Smooth muscle cell (in vitro differentiated cells): ENCODE results near the gene EHMT2. TPM values are rescaled to one million over a fixed set of nuclear protein-coding genes. Genes with fewer than 3 reads are reported as not detected.

Source experiments
- DNase-seq: peaks from one replicate; lab custom pipeline; 2025; ENCODE audit not compliant: unreplicated experiment; lab: John Stamatoyannopoulos, UW
- H2AFZ ChIP-seq: fragments of 200-600 bp; sonication (generic); 2 replicates; pipeline ENCODE4 v1.6.0; 2016; ENCODE audit warnings: antibody characterized with exemption, low read depth, mild to moderate bottlenecking
- H3F3A ChIP-seq: fragments of 200-600 bp; sonication (generic); 2 replicates; pipeline ENCODE4 v1.6.0; 2017; ENCODE audit warnings: antibody characterized with exemption, low read depth
- H3K27ac ChIP-seq: fragments of 200-600 bp; sonication (generic); 2 replicates; pipeline ENCODE4 v1.5.1; 2016; ENCODE audit warnings: low read depth, mild to moderate bottlenecking
- H3K27me3 ChIP-seq: fragments of 200-600 bp; sonication (generic); 2 replicates; pipeline ENCODE4 v1.6.1; 2016; ENCODE audit warnings: low read depth, mild to moderate bottlenecking
- H3K36me3 ChIP-seq: fragments of 200-600 bp; sonication (generic); 2 replicates; pipeline ENCODE4 v1.5.1; 2016; ENCODE audit warnings: low read depth
- H3K4me1 ChIP-seq: fragments of 200-600 bp; sonication (generic); 2 replicates; pipeline ENCODE4 v1.5.1; 2016; ENCODE audit warnings: low read depth
- H3K4me2 ChIP-seq: fragments of 200-600 bp; sonication (generic); 2 replicates; pipeline ENCODE4 v1.6.0; 2016; ENCODE audit warnings: mild to moderate bottlenecking
- H3K4me3 ChIP-seq: fragments of 200-600 bp; sonication (generic); 2 replicates; pipeline ENCODE4 v1.5.1; 2016; ENCODE audit warnings: mild to moderate bottlenecking
- H3K79me2 ChIP-seq: fragments of 200-600 bp; sonication (generic); 2 replicates; pipeline ENCODE4 v1.6.0; 2016; ENCODE audit warnings: low read depth, mild to moderate bottlenecking
- H3K9ac ChIP-seq: fragments of 200-600 bp; sonication (generic); 2 replicates; pipeline ENCODE4 v1.6.0; 2016; ENCODE audit warnings: low read depth
- H3K9me3 ChIP-seq: fragments of 200-600 bp; sonication (generic); replicated peaks from 2 replicates; pipeline ENCODE4 v1.5.1; 2016; ENCODE audit warnings: low read depth
- H4K20me1 ChIP-seq: fragments of 200-600 bp; sonication (generic); 2 replicates; pipeline ENCODE4 v1.6.0; 2016; ENCODE audit warnings: low read depth
- CTCF ChIP-seq: fragments of 200-600 bp; sonication (generic); IDR thresholded peaks from 2 replicates; pipeline ENCODE4 v1.5.1; 2017; ENCODE audit warnings: borderline replicate concordance, mild to moderate bottlenecking, antibody characterized with exemption; ENCODE audit not compliant: insufficient read depth, poor library complexity, severe bottlenecking
- WGBS: methylation state at CpG from one replicate; pipeline ENCODE4 v1.1.7; 2016; ENCODE audit warnings: low lambda C conversion rate; 5-methylcytosine and 5-hydroxymethylcytosine counted together
- polyA plus RNA-seq: library from polyadenylated mRNA; unstranded; fragments of >200 nt; fragmentation: Nextera tagmentation; extraction: Ambion mirVana; gene quantifications from 2 replicates; pipeline ENCODE4 v1.2.1, GENCODE V29; 2016
- total RNA-seq: library from RNA; depleted of rRNA; stranded (reverse); fragments of >200 nt; gene quantifications from 2 replicates; pipeline ENCODE4 v1.2.3, GENCODE V29; 2014

EHMT2 gene
- total RNA-seq (17.4 and 17.6 TPM in 2 replicates), polyA plus RNA-seq (33.9 and 38.9 TPM in 2 replicates)

DNA sequence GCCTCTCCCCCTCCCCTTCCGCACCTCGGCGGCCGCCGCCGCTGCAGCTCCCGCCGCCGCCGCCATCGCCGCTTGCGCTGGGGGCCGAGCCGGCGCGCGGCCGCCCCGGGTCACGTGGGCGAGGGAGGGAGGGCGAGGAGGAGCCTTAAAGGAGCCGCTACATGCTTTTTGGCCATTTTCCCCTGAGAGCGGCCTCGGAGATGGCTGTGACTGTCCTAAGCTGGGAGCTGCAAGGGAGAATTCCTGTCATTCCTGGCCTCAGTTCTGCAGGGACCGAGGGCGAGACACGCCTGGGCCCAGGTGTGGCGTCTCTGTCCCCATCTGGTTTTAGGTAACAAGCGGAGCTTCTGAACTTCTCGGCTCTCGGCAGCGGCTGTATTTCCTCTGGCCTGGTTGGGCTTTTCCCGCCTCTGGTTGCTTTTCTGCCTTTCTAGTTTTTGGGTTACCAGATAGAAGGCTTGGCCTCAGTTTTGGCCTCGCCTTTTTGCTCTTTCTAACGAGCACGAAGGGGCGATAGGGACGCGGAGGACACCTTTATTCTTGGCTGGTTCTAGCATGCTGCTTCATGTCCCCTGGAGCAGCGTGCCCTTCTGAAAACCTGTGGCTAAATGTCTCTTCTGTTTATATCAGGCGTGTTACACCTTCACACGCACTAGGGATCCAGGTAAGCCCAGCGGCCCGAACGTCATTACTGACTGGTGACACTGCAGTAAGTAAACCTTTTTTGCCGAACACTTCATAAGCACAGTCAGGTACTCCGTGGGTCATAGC lies at the start of gene EHMT2:
Gene EHMT2, minus strand, starts transcription at position 87 of the 771 bp plus-strand sequence. Its CDS starts 21 bp downstream, at position 66.
- no peaks in the 10 kb centered on the region for H3K36me3 ChIP-seq
- peaks cover 12% of the 10 kb centered on the region for H3K4me1 ChIP-seq
- peak within 1 kb of the TSS; percentile 61 for H3K9ac ChIP-seq
- no peaks in the 10 kb centered on the region for H3K9me3 ChIP-seq
- H2AFZ ChIP-seq, result peak within 1 kb of the TSS; percentile 91
- peaks cover 4% of the 10 kb centered on the region for H4K20me1 ChIP-seq
- TF ChIP-seq CTCF, result no peak
- peaks cover 3% of the 10 kb centered on the region for H3F3A ChIP-seq
- WGBS, result 1% methylated on average over 38 of the region's 49 CpGs
- peak within 1 kb of the TSS; percentile 3 for H3K27ac ChIP-seq
- DNase-seq, result peak; percentile 44
- peak within 1 kb of the TSS; percentile 98 for H3K4me2 ChIP-seq
- H3K79me2 ChIP-seq, result no peaks in the 10 kb centered on the region
- H3K4me3 ChIP-seq, result peak within 1 kb of the TSS; percentile 84
- no peaks in the 10 kb centered on the region for H3K27me3 ChIP-seq

DNA sequence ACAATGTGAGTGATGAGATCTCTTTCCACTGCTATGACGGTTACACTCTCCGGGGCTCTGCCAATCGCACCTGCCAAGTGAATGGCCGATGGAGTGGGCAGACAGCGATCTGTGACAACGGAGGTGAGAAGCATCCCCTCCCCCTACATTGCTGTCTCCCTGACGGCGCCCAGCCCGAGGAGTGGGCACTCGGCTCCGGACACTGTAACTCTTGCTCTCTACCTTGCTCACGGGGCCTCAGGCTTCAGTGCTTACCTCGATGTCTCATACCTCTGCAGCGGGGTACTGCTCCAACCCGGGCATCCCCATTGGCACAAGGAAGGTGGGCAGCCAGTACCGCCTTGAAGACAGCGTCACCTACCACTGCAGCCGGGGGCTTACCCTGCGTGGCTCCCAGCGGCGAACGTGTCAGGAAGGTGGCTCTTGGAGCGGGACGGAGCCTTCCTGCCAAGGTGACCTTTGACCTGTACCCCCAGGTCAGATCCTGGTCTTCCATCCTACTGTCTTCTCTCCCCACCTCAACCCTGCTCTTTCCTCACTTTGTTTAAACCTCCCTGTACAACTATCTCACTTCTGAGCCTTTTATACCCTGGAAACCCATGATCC lies 49.7 kb upstream of the EHMT2 start:
- H3F3A ChIP-seq, result no peaks in the 10 kb centered on the region
- WGBS, result 86% methylated on average over 24 of the region's 24 CpGs
- no peak for TF ChIP-seq CTCF
- no peaks in the 10 kb centered on the region for H4K20me1 ChIP-seq
- no peak overlapping the region for H3K9ac ChIP-seq
- H3K27ac ChIP-seq, result no peak overlapping the region
- H2AFZ ChIP-seq, result no peak overlapping the region
- no peaks in the 10 kb centered on the region for H3K9me3 ChIP-seq
- H3K27me3 ChIP-seq, result peaks cover 18% of the 10 kb centered on the region
- H3K36me3 ChIP-seq, result no peaks in the 10 kb centered on the region
- DNase-seq, result no peak
- no peak overlapping the region for H3K4me2 ChIP-seq
- H3K4me1 ChIP-seq, result no peaks in the 10 kb centered on the region
- H3K4me3 ChIP-seq, result no peak overlapping the region
- no peaks in the 10 kb centered on the region for H3K79me2 ChIP-seq

DNA sequence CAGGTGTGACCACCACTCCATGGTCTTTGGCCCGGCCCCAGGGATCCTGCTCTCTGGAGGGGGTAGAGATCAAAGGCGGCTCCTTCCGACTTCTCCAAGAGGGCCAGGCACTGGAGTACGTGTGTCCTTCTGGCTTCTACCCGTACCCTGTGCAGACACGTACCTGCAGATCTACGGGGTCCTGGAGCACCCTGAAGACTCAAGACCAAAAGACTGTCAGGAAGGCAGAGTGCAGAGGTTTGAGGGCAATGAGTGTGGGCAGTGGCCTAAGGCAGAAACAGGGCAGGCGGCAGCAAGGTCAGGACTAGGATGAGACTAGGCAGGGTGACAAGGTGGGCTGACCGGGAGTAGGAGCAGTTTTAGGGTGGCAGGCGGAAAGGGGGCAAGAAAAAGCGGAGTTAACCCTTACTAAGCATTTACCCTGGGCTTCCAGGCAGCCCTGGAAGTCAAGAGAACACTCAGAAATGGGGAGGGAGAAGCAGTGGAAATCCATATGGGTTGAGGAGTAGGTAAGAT lies 48.9 kb upstream of the EHMT2 start:
- Histone ChIP-seq H3K4me3 (peak overlapping the region; percentile 24), H3K27ac (no peak overlapping the region), H3K4me1 (no peaks in the 10 kb centered on the region), H3K79me2 (no peaks in the 10 kb centered on the region), H3K4me2 (no peak overlapping the region), H3K9me3 (no peaks in the 10 kb centered on the region), H3K9ac (no peak overlapping the region), H2AFZ (no peak overlapping the region), H3F3A (no peaks in the 10 kb centered on the region), H3K36me3 (no peaks in the 10 kb centered on the region), H4K20me1 (no peaks in the 10 kb centered on the region), H3K27me3 (peaks cover 18% of the 10 kb centered on the region)
- no peak for DNase-seq
- no peak for TF ChIP-seq CTCF
- WGBS, result 82% methylated on average over 11 of the region's 11 CpGs
